Measurements from ENCODE around the gene ERICH6B. TPM values are rescaled to one million over a fixed set of nuclear protein-coding genes. Genes with fewer than 3 reads are reported as not detected.

The ERICH6B gene
- total and polyA plus RNA-seq, 10 of the 15 experiments (the other 5 are each of a cell fraction or from before 2014, with no cell fraction given): 0.27 to 0.75 (median 0.33) TPM; not detected in 7

DNA sequence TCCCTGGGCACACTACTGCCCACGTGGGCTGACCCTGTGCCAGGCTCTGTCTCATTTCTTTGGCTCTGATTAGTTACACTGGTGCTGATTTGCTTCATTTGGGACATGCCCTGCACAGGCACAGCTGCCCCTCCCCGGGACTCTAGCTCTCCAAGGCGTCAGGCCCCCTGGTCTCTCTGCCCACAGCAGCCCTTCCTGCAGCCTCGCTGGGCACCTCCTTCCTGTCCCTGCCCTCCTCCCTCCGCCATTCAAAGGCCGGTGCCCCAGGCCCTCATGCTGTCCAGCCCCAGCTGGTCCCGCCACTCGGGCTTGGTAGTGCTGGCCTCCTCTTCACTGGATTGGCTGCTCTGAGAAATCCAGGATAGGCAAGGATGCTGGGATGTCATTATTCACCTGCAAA lies 73.1 kb downstream of the ERICH6B start:
- H3K27me3 ChIP-seq (replicated peaks in 1 of 2; ENCODE audit: control insufficient read depth in 2 of 2, insufficient read depth in 2 of 2, low read length in 1 of 2): no peaks in the 10 kb centered on the region
- H4K20me1 ChIP-seq (ENCODE audit: control insufficient read depth, insufficient read depth): no peaks in the 10 kb centered on the region
- 65% methylated on average over 8 of the region's 8 CpGs for WGBS (ENCODE audit: insufficient coverage, insufficient replicate concordance, low lambda C conversion rate, missing lambda C conversion rate)
- H3K4me3 ChIP-seq: no peak overlapping the region
- no peaks in the 10 kb centered on the region; a peak in 2 of 4 replicates for H3K36me3 ChIP-seq (ENCODE audit: control insufficient read depth in 2 of 2, insufficient read depth in 2 of 2, low read length in 1 of 2)
- ChIA-PET POLR2A (no interaction called here), CTCF (no interaction called here), SMC1A (ENCODE audit: uncharacterized antibody, unreplicated experiment) (no interaction called here), RAD21 (ENCODE audit: unreplicated experiment) (no interaction called here)
- DNase-seq (ENCODE audit: low read depth, low spot score) (no peak), FAIRE-seq (no peak), ATAC-seq (no peak)
- no peaks in the 10 kb centered on the region for H3K4me1 ChIP-seq (ENCODE audit: control insufficient read depth, insufficient read depth, low read length)
- no TSS peak for BruUV-seq (replicated peaks)
- in situ Hi-C loops (cut with MboI) (loop anchor here (10.0 kb wide), 1 partner anchor 182 kb away; no protein-coding TSS in a partner anchor), intact Hi-C loops (cut with micrococcal nuclease; ENCODE audit: unreplicated experiment) (no loop called here)
- no peak overlapping the region for H2AFZ ChIP-seq (ENCODE audit: control insufficient read depth, low read depth, low read length)
- TF ChIP-seq TBL1XR1 (IDR thresholded peaks at IDR 0.05; ENCODE audit: low read depth, low read length) (no peak), MYC (IDR thresholded peaks at IDR 0.05; ENCODE audit: insufficient read depth, insufficient read length, insufficient replicate concordance, low read length, severe bottlenecking) (no peak), SP1 (IDR thresholded peaks at IDR 0.05; ENCODE audit: low read depth, low read length) (no peak), ZNF687 (IDR thresholded peaks at IDR 0.05) (no peak), BHLHE40 (IDR thresholded peaks at IDR 0.05; ENCODE audit: borderline replicate concordance in 1 of 2, low read depth in 2 of 2, low read length in 1 of 2) (no peak), TCF7 (IDR thresholded peaks at IDR 0.05; ENCODE audit: borderline replicate concordance) (no peak), BCL11A (IDR thresholded peaks at IDR 0.05; ENCODE audit: low read depth, low read length) (no peak), E2F8 (IDR thresholded peaks at IDR 0.05; ENCODE audit: low read depth, partially characterized antibody) (no peak), EGR1 (IDR thresholded peaks at IDR 0.05; ENCODE audit: borderline replicate concordance in 1 of 2, low read depth in 2 of 2, low read length in 2 of 2) (no peak), EED (IDR thresholded peaks at IDR 0.05; ENCODE audit: low read depth) (no peak)
- TF ChIP-seq, protein P1, sequence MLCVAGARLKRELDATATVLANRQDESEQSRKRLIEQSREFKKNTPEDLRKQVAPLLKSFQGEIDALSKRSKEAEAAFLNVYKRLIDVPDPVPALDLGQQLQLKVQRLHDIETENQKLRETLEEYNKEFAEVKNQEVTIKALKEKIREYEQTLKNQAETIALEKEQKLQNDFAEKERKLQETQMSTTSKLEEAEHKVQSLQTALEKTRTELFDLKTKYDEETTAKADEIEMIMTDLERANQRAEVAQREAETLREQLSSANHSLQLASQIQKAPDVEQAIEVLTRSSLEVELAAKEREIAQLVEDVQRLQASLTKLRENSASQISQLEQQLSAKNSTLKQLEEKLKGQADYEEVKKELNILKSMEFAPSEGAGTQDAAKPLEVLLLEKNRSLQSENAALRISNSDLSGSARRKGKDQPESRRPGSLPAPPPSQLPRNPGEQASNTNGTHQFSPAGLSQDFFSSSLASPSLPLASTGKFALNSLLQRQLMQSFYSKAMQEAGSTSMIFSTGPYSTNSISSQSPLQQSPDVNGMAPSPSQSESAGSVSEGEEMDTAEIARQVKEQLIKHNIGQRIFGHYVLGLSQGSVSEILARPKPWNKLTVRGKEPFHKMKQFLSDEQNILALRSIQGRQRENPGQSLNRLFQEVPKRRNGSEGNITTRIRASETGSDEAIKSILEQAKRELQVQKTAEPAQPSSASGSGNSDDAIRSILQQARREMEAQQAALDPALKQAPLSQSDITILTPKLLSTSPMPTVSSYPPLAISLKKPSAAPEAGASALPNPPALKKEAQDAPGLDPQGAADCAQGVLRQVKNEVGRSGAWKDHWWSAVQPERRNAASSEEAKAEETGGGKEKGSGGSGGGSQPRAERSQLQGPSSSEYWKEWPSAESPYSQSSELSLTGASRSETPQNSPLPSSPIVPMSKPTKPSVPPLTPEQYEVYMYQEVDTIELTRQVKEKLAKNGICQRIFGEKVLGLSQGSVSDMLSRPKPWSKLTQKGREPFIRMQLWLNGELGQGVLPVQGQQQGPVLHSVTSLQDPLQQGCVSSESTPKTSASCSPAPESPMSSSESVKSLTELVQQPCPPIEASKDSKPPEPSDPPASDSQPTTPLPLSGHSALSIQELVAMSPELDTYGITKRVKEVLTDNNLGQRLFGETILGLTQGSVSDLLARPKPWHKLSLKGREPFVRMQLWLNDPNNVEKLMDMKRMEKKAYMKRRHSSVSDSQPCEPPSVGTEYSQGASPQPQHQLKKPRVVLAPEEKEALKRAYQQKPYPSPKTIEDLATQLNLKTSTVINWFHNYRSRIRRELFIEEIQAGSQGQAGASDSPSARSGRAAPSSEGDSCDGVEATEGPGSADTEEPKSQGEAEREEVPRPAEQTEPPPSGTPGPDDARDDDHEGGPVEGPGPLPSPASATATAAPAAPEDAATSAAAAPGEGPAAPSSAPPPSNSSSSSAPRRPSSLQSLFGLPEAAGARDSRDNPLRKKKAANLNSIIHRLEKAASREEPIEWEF (IDR thresholded peaks at IDR 0.05; ENCODE audit: insufficient replicate concordance, low read depth, low read length): no peak
- H3K9me3 ChIP-seq (replicated peaks; ENCODE audit: control insufficient read depth, insufficient read depth, low read length): no peaks in the 10 kb centered on the region
- no peak overlapping the region for H3K4me2 ChIP-seq (ENCODE audit: control insufficient read depth, insufficient read depth)
- H3K27ac ChIP-seq (ENCODE audit: control insufficient read depth, insufficient read depth): no peak overlapping the region
- no peaks in the 10 kb centered on the region for H3K79me2 ChIP-seq (ENCODE audit: control insufficient read depth, insufficient read depth, low read length)
- no peak overlapping the region for H3K9ac ChIP-seq (ENCODE audit: control insufficient read depth, insufficient read depth, low read length)
